Measurements from ENCODE around the gene JSRP1.

JSRP1 gene

GRCh38 chr19:2247433-2248101 lies 8.7 kb downstream of the JSRP1 start (continued):
- TF ChIP-seq ZNF692 (tag by site-specific recombination; IDR thresholded peaks at IDR 0.05) (no peak), ZNF660 (tag by site-specific recombination; IDR thresholded peaks at IDR 0.05) (no peak), ZBTB20 (tag by site-specific recombination; IDR thresholded peaks at IDR 0.05) (no peak), MZF1 (tag by site-specific recombination; IDR thresholded peaks at IDR 0.05; ENCODE audit: borderline replicate concordance) (no peak), OSR2 (tag by site-specific recombination; IDR thresholded peaks at IDR 0.05) (no peak), ZNF548 (tag by site-specific recombination; IDR thresholded peaks at IDR 0.05) (no peak), PATZ1 (tag by site-specific recombination; IDR thresholded peaks at IDR 0.05) (no peak; the same call in 1 of the 2 replicates), ZNF23 (tag by site-specific recombination; IDR thresholded peaks at IDR 0.05; ENCODE audit: borderline replicate concordance) (no peak), ZNF280C (tag by site-specific recombination; IDR thresholded peaks at IDR 0.05) (no peak), ZSCAN23 (tag by site-specific recombination; IDR thresholded peaks at IDR 0.05) (no peak), ZNF664 (tag by site-specific recombination; IDR thresholded peaks at IDR 0.05) (no peak), KLF1 (tag by site-specific recombination; IDR thresholded peaks at IDR 0.05) (peak; percentile 70), ZNF626 (tag by site-specific recombination; IDR thresholded peaks at IDR 0.05) (no peak), ZNF19 (tag by site-specific recombination; IDR thresholded peaks at IDR 0.05; ENCODE audit: low read depth) (no peak), ATF2 (tag by site-specific recombination; IDR thresholded peaks at IDR 0.05; ENCODE audit: low read depth) (no peak), ZNF776 (tag by site-specific recombination; IDR thresholded peaks at IDR 0.05; ENCODE audit: borderline replicate concordance) (no peak), ZNF16 (tag by site-specific recombination; IDR thresholded peaks at IDR 0.05; ENCODE audit: low read depth) (no peak), AEBP2 (tag by site-specific recombination; IDR thresholded peaks at IDR 0.05; ENCODE audit: borderline replicate concordance) (no peak), ELK4 (IDR thresholded peaks at IDR 0.05; ENCODE audit: borderline replicate concordance, low read depth, low read length) (no peak), ZNF518A (tag by site-specific recombination; conservative IDR thresholded peaks at IDR 0.05; ENCODE audit: low read depth) (no peak), ZSCAN16 (tag by site-specific recombination; IDR thresholded peaks at IDR 0.05) (no peak), ZNF157 (tag by site-specific recombination; IDR thresholded peaks at IDR 0.05) (no peak), ZNF623 (tag by site-specific recombination; IDR thresholded peaks at IDR 0.05) (no peak), ZNF146 (tag by site-specific recombination; IDR thresholded peaks at IDR 0.05) (no peak), KLF7 (tag by site-specific recombination; IDR thresholded peaks at IDR 0.05; ENCODE audit: borderline replicate concordance) (no peak)

Measured in HEK293 (cell line).